Embryonic facial prominence (tissue), 1 donor: ENCODE results near the gene ATP8B4.
A peak's percentile ranks its signal among the peaks of the same experiment; 100 is the strongest.
"Not testable (repeated sequence)": the region's sequence is repeated elsewhere in the genome, so short reads cannot be mapped to it uniquely, and the experiment has no call there.

Source experiments
- DNase-seq: peaks from one replicate; pipeline ENCODE4 v3.0.0-alpha.2; 2016; ENCODE audit errors: extremely low spot score

The ATP8B4 gene

DNA sequence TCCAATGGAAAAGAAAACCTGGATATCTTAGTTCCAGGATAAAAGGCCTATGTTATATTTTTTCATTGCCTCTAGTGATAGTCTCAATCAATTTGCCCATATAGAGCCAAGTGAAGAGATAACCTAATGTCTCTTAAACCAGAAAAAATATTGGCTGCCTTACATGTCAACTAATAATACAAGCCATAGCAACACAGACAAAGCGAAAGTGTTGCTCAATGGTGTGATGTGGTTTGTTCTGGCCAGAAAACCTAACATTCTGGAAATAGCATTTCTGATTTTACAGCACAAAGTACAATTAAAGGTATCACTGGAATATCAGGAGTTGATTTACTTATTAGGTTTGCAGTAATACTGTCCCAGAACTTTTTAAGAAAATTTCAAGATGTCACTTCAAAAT is 101.5 kb downstream of the ATP8B4 start:
- DNase-seq = no peak

DNA sequence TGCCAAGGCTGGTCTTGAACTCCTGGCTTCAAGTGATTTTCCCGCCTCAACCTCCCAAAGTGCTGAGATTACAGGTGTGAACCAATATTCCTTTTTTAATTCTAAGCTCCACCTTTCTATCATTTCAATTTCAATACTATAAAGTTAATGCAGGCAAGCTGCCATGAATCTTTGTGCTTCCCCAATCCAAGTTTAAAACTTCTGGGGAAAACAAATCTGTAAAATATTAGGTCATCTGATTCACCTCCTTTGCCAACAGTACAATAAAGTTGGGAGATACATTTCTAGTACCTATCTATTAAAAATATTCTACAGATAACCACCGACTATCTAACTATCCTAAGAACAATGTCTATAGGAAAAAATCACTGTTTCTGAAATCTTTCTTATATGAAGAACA is 102.1 kb downstream of the ATP8B4 start:
- DNase-seq = no peak

DNA sequence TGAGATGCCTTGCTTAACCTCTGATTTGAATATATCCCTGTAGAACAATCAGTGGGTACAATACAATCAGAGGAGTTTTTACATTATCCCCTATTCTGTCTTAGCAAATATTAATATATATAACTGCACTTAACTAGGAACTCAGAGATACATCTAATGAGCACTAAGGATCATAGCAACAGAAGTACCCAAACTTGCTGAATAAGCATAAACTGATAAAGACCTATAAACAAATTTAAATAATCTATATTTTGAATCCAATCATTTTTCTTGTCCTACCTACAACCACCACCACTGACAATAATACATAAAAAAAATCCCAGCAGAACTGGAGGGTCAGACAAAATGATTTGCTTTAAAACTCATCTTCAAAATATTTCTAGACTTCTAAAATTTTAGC is 106.2 kb downstream of the ATP8B4 start:
- no peak for DNase-seq

DNA sequence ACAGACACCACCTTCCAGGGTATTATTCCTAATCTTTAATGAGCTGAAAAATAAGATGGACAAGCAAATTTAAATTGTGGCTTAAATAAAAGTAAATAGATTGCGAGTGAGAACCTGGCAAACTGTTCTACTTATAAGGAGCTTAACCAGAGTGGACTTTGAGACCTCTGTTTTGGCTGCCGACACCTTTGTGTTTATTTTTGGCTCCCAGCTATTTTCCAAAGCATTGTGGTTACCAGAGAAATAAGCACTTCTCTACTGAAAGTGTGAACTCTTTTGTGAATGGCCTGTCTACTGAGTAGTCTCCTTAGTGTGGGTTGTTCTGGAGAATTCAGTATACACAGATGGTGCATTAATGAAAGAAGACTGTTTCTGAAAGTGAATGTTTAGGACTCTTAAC is 109.4 kb downstream of the ATP8B4 start:
- no peak for DNase-seq

DNA sequence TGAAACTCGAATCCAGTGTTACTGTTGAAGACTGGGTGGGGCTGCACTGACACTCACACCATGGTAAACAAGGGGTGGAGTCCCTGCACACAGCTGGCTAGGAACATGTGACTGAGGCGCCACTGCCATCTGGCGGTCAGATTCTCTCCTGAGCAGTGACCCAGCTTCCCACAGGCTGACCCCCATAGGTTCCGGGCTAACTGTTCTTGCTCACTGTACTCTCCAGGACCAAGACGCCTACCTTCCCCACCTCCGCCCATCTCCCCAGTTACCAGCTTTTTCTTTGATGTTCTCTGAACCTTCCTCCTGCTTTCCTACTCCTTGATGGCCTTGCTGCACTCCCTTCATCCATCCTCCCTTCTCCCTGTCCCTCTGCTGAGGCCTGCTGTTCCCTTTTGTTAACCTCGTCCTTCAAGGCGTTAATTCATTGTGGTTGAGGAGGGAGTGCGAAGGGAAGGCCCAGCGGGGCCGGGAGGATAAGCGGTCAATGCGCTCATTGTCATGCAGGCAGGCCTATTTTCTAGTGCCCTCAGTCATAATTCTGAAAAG is 115.2 kb downstream of the ATP8B4 start:
- DNase-seq = peak; percentile 45

DNA sequence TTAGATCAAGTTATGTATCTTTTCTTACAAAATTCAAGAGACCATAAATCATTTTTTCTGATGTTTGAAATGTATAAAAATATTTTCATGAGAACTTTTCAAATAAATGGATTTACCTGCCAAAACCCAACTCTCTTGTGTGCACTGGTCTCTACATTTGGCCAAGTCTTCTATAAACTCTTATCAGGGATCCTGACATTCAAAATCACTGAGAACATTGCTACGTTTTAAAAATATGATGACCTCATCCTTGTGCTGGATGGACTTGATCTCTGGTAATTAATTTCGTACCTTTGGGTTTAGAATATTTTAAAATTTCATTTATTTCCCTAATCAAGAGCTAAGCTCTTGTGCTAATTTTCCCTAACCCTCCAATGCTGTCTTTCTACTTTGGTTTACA is 127.4 kb downstream of the ATP8B4 start:
- DNase-seq = no peak

DNA sequence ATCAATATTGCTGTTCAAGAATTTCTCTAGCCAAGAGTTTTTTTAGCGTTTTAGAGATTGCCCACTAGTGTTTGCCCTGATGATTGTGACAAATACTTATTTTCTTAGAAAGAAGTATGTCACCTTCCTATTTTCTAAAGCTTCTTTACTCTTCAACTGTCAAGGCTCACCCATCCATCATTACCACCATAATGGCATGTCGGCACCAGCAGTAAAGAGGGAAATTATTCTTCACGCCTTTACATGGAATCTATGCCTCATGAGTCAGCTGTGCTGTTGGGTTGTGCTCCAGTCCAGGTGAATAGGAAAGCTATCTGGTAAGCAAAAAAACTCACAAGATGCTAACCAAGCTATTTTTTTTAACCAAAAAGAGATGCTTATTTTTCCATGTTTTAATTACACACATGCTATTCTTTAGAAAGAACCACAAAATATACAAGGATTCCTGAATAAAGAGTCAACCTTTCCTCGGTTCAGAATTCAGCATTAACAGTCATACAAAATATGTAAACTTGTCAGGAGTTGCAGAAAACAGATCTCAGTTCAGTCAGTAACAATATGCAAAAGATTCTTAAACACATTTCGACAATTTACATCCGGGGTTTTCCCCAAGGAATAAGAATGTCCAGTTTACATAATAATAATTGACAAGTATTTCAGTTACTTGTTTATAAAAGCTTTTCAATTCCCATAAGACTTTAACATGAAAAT is 128.0 kb downstream of the ATP8B4 start:
- DNase-seq = no peak

DNA sequence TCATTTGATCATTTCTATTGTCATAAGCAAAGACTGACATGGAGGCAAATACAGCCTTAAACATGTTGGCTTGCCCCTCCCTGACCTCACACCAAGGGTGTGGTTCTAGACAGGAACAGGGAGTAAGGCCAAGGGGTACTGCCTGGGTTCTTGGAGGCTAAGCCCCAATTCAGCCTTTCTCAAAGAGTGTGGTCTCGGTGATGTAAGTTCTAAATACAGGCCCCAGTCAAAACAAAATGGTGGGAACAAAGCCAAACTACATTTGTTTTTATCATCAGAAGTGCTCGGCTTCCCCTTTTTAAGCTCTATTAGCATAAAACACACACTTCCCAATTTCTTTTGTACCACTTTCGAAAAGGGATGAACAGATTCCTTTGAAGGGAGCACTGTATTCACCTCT is 129.5 kb downstream of the ATP8B4 start:
- no peak for DNase-seq

DNA sequence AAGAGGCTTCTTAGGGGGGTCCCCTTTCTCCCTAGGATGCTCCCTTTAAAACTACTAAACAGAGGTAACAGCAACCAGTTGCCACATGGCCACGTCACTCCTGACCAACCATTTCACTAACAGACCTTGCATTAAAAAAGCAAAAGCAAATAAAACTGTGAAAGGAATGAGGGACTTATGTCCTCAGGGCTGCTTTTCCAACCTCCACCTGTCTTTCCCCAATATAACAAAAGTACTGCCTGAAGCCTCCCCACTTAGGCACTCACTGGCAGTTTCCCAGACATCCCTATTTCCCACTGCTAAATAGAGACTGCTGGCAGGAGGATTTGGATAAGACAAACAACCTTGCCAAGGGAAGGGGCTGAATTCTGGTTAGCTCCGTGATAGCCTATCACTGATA is 130.3 kb downstream of the ATP8B4 start:
- no peak for DNase-seq

DNA sequence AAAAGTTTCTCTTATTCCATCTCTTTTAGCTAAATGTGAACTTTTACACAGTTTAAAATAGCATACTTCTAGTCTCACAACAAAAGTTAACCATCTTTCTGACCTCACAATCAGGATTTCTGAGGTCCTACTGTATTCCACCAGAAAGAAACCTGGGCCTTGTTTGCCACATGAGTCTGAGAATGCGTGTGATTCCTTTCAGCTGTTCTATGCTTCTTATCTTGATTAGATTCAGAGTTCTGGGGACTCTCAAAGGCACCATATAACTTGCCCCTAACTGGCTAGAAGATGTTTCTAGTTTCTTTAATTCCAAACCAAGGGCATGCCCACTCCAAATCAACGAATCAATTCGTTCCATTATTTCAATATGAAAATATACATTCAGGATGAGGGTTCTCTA is 131.1 kb downstream of the ATP8B4 start:
- DNase-seq = no peak

DNA sequence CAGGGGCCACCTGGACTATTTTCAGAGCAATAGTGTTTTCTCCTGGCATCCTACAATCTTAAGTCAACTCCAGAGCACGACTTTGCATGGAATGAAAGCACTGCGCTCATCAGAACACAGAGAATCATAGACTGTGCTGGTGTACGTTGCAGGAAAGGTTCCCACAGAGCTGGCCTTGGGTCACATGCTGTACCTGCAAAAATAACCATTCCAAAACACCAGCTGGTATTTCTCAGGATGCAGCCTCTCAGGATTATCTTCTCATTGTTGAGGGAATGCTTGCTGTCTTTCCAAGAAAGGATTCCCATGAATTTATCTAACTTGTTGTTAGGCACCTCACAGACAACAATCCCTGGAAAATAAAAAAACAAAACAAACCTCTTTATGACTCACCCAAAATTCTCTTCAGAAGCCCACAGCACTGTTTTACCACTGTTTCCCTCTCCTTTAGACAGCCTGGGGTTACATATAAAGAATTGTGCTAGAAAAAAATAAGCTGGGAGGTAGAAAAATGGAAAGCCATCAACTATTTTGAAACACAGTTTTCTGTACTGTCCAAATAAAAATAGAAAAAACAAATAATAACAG is 131.7 kb downstream of the ATP8B4 start:
- no peak for DNase-seq

DNA sequence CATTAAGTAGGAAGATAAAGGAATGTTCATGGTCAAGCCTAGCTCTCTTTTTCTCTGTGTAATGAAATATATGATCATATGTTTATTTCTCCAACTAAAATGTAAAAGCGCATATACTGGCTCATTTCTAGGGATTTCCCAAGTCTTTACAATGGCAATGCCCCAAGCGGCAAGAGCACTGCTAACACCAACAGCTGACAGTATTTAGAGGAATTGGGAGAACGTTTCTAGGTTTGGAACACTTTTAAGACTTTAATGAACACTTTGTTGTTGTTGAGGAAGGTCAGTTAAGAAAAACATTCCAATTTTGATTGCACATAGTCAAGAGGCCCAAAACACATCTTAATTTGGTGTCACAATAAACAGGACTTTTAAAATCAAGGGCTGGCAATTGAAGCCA is 132.7 kb downstream of the ATP8B4 start:
- no peak for DNase-seq

DNA sequence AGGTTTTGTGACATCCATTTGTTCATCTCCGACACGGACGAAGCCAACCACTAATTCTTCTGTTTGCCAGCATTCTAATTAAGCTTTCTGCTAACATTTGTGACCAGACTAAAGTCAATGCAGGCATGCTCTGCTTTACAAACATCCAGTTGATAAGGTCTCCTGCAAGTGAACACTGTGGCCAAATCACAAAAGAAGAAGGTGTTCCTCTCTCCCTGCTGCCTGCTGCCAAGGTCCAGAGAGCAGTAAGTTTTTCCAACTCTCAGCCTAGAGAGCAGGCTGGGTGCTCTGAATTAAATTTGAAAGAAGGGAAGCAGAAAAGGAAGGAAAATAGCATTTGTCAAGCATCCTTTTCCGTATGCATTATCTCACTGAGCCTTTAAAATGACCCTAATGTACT is 133.6 kb downstream of the ATP8B4 start:
- DNase-seq = no peak

DNA sequence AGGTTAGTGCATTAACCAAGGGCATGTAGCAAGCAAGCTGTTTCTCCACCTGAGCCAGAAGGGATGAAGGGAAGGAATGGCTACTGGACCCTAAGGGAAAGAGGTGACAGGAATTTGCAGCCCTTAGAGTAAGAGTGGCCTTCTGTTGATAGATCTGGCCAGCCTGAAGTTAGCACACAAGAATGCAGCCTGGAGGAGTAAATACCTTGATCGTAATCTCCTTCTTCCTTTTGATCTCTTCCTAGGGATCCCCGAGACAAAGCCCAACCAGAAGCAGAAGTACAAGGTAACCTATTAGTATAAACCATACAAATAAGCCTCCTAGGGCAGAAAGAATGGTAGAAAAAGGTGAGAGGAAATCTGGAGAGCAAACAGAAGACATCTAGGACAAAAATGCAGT is 134.6 kb downstream of the ATP8B4 start:
- no peak for DNase-seq

DNA sequence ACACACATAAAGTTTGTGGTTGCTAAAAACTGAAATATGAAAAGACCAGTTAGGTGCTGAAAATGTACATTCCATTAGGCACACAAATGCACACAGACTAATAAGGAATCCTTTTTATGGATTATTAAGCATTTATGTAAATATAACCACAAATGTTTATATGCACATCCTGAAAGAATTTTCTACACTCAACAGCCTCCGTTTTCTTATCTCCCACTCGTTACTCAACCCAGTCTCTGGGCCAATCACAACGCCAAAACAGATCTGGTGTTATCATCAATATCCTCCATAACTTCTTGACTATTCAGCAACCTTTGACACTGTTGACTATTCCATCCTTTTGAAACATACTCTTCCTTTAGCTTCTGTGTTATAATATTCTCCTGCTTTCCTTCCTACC is 136.4 kb downstream of the ATP8B4 start:
- DNase-seq = no peak

DNA sequence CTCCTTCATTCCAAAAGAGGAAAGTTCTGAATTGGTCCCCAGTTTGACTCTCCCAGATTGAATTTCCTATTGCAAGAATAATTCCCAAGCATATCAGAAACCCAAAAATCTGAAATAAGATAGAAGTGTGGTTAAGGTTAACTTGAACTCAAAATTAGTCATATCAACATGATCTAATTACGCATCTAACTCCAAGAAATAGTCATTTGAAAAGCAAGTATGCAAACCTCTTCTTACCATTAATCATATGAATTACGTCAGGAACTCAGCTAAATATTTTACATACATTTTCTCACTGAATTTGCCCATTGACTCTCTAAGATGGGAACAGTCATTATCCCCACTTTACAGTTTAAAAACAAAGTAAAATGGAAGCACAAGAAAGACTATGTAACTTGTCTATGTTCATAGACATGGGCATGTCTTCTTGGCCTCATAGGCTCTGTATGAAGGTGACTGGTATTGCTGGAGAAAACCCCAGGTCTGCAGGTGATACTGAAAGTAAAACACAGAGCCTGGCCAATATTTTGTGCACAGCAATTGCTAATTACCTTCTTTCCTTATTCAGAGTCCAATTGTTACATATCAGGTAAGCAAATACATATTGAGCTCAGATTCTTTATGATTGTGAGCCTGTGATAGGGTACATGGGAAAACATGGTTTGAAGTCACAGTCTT is 139.2 kb downstream of the ATP8B4 start:
- DNase-seq = no peak

DNA sequence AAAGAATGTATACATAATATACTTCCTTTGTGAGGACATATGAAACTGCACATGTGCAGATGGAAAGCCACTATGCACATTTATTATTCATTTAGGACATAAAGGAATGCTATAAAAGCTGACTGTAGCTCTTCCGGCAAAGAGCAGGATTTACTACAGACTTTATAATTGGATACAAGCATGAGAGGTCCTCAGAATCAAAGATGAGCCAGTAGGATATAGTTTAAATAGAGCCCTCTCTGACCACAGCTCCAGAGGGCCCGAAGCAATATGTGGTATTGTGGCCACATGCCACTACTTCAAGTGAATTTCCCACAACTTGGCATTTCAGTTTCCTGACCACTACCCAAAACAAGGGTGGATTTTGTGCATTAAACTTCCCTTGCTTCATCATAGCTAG is 140.9 kb downstream of the ATP8B4 start:
- DNase-seq = no peak

DNA sequence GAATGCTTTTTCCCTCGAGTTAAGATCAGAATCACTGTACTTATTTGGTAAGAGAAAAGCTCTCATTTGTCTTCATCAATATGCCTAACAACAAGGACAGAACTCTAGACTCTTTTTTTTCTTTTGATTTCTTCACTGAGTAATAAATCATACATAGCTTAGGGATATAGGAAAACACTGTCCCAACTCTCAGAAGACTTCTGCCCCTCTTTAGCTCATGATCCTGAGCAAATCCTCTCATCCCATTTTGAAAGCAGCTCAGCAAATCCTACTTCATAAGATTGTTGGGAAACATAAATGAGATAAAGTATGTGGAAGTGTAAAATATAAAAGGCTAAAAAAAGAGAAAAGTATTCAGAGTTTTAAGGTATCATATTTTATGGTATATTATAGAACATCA is 141.7 kb downstream of the ATP8B4 start:
- DNase-seq = no peak

DNA sequence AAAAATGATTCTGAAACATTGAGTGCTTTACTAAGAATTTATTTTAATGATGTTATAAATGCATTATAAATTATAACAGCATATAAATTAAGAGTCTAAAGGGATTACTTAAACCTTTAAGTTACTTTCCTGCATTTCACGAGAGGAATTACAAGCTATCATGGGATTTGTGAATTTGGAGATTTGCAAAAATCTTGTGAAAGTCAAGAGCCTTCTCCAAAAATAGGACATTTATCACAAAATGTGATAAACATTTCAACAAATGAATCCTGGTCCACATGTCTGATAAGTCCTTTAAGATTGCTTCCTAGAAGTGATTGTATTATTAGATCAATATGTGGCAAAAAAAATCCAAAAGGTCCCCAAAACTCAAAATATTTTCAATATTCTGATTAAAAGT is 154.5 kb downstream of the ATP8B4 start:
- no peak for DNase-seq

DNA sequence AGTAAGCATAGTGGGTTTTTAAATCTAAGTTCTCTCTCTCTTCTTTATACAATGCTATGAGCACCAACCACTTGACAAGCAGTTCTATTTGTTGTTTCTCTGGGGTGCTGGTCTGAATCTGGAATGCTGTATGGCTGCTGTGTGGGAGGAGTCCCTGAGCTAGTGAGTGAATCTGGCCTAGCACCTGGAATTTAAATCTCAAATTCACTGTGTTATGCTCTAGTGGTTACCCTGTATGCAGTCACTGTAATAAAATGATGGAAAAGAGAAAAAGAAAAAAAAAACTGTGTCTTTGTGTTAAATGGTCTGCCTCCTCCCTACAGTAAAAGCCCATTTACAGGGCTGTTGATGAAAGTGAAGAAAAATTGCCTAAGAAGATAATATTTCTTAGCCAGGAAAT is 155.0 kb downstream of the ATP8B4 start:
- DNase-seq = no peak

DNA sequence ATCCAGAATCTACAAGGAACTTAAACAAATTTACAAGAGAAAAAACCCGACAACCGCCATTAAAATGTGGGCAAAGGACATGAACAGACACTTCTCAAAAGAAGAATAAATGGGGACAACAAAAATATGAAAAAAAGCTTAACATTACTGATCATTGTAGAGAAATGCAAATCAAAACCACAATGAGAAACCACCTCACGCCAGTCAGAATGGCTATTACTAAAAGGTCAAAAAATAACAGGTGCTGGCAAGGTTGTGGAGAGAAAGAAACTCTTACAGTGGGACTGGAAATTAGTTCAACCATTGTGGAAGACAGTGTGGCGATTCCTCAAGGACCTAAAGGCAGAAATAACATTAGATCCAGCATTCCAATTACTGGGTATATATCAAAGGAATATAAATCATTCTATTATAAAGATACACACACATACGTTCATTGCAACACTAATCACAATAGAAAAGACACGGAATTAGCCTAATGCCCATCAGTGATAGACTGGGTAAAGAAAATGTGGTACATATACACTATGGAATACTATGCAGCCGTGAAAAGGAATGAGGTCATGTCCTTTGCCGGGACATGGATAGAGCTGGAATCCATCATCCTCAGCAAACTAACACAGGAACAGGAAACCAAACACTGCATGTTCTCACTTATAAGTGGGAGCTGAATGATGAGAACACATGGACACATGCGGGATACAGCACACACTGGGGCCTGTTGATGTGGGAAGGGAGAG is 155.8 kb downstream of the ATP8B4 start:
- DNase-seq = not testable (repeated sequence)

DNA sequence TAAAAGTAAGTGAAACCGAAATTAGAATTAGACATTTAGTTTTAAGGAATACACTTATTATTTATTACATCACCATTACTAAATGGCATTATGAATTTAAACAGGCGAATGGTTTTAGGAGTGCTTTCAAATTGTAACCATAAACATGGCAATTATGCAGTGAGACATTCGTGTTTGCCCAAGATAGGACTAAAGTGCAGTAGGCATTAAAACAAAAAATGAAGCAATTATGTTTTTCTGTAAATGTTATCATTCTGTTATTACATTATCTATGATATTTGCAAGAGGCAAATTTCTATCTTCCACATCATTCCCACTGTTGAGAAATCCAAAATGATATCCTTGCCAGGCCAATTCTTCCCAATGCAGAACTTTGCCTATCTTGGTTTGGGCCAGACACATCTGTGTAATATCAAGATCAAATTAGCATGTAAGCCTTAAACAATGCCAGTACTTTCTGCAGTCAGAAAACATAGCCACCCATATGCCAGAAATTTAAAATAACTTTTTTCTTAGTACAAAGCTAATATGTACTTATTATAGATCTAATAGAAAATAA is 156.9 kb downstream of the ATP8B4 start:
- no peak for DNase-seq
